HEK293 (cell line): Measurements from ENCODE around the gene CRYBG1.

ENCODE experiments used
- HOXA7 ChIP-seq: sonication (generic); formaldehyde crosslinking; IDR thresholded peaks from 2 replicates; pipeline ENCODE4 v1.8.1; 2022; ENCODE audit warnings: missing genetic modification reagents, borderline replicate concordance
- KLF1 ChIP-seq: fragments of 450-650 bp; formaldehyde crosslinking; IDR thresholded peaks from 2 replicates; pipeline ENCODE4 v1.5.1; 2016; ENCODE audit warnings: missing biosample characterization, missing genetic modification characterization
- KLF8 ChIP-seq: fragments of 450-650 bp; formaldehyde crosslinking; IDR thresholded peaks from 2 replicates; pipeline ENCODE4 v1.5.1; 2016; ENCODE audit warnings: missing biosample characterization, missing genetic modification characterization
- MZF1 ChIP-seq: fragments of 450-650 bp; formaldehyde crosslinking; IDR thresholded peaks from 2 replicates; pipeline ENCODE4 v1.5.1; 2017; ENCODE audit warnings: missing biosample characterization, missing genetic modification characterization, borderline replicate concordance
- ZEB2 ChIP-seq: fragments of 450-650 bp; formaldehyde crosslinking; IDR thresholded peaks from 2 replicates; pipeline ENCODE4 v1.5.1; 2016; ENCODE audit warnings: missing biosample characterization, missing genetic modification characterization
- ZNF174 ChIP-seq: fragments of 450-650 bp; formaldehyde crosslinking; IDR thresholded peaks from 2 replicates; pipeline ENCODE4 v1.5.0; 2017; ENCODE audit warnings: missing biosample characterization, mild to moderate bottlenecking, missing genetic modification characterization
- ZNF19 ChIP-seq: fragments of 450-650 bp; formaldehyde crosslinking; IDR thresholded peaks from 2 replicates; pipeline ENCODE4; 2016; ENCODE audit warnings: missing biosample characterization, missing genetic modification characterization, low read depth
- ZNF324 ChIP-seq: fragments of 450-650 bp; formaldehyde crosslinking; IDR thresholded peaks from 2 replicates; pipeline ENCODE4 v1.5.1; 2016; ENCODE audit warnings: missing biosample characterization, missing genetic modification characterization
- ZNF350 ChIP-seq: fragments of 450-650 bp; formaldehyde crosslinking; IDR thresholded peaks from 2 replicates; pipeline ENCODE4 v1.5.0; 2017; ENCODE audit warnings: missing biosample characterization, mild to moderate bottlenecking, missing genetic modification characterization
- ZNF558 ChIP-seq: fragments of 450-650 bp; formaldehyde crosslinking; IDR thresholded peaks from 2 replicates; pipeline ENCODE4 v1.5.1; 2016; ENCODE audit warnings: missing biosample characterization, missing genetic modification characterization
- TF ChIP-seq, protein P1 (sequence below): fragments of 450-650 bp; formaldehyde crosslinking; IDR thresholded peaks from 2 replicates; pipeline ENCODE4 v1.5.1; 2016; ENCODE audit warnings: missing biosample characterization, missing genetic modification characterization
- TF ChIP-seq, protein P2 (sequence below): fragments of 450-650 bp; formaldehyde crosslinking; IDR thresholded peaks from 2 replicates; pipeline ENCODE4 v1.5.1; 2016; ENCODE audit warnings: missing biosample characterization, missing genetic modification characterization

DNA sequence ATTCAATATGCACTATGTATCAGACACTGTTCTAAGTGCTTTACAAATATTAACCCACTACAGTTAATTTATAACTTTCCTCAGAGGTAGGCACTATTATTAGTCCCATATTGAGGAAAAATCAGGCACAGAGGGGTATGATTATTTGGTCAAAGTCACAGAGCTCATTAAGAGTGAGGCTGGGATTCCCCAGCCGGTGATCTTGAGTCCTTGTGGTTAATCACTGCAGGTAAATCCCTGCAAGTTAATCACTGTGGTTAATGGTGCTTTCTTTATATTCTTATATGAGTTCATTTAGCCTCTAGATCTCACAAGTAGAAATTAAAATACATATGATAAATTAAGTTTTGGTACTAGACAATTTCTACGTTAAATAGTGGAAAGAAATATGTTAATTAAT, 9.2 kb downstream of the CRYBG1 start:
- TF ChIP-seq HOXA7 (no peak), ZNF324 (tag by site-specific recombination) (no peak), ZNF174 (tag by site-specific recombination) (no peak), ZNF558 (tag by site-specific recombination) (no peak), ZNF350 (tag by site-specific recombination) (no peak), KLF1 (tag by site-specific recombination) (no peak), ZEB2 (tag by site-specific recombination) (no peak), KLF8 (no peak), ZNF19 (tag by site-specific recombination) (no peak), MZF1 (tag by site-specific recombination) (no peak)
- TF ChIP-seq, protein P1, sequence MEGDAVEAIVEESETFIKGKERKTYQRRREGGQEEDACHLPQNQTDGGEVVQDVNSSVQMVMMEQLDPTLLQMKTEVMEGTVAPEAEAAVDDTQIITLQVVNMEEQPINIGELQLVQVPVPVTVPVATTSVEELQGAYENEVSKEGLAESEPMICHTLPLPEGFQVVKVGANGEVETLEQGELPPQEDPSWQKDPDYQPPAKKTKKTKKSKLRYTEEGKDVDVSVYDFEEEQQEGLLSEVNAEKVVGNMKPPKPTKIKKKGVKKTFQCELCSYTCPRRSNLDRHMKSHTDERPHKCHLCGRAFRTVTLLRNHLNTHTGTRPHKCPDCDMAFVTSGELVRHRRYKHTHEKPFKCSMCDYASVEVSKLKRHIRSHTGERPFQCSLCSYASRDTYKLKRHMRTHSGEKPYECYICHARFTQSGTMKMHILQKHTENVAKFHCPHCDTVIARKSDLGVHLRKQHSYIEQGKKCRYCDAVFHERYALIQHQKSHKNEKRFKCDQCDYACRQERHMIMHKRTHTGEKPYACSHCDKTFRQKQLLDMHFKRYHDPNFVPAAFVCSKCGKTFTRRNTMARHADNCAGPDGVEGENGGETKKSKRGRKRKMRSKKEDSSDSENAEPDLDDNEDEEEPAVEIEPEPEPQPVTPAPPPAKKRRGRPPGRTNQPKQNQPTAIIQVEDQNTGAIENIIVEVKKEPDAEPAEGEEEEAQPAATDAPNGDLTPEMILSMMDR (tag by site-specific recombination): no peak
- TF ChIP-seq, protein P2, sequence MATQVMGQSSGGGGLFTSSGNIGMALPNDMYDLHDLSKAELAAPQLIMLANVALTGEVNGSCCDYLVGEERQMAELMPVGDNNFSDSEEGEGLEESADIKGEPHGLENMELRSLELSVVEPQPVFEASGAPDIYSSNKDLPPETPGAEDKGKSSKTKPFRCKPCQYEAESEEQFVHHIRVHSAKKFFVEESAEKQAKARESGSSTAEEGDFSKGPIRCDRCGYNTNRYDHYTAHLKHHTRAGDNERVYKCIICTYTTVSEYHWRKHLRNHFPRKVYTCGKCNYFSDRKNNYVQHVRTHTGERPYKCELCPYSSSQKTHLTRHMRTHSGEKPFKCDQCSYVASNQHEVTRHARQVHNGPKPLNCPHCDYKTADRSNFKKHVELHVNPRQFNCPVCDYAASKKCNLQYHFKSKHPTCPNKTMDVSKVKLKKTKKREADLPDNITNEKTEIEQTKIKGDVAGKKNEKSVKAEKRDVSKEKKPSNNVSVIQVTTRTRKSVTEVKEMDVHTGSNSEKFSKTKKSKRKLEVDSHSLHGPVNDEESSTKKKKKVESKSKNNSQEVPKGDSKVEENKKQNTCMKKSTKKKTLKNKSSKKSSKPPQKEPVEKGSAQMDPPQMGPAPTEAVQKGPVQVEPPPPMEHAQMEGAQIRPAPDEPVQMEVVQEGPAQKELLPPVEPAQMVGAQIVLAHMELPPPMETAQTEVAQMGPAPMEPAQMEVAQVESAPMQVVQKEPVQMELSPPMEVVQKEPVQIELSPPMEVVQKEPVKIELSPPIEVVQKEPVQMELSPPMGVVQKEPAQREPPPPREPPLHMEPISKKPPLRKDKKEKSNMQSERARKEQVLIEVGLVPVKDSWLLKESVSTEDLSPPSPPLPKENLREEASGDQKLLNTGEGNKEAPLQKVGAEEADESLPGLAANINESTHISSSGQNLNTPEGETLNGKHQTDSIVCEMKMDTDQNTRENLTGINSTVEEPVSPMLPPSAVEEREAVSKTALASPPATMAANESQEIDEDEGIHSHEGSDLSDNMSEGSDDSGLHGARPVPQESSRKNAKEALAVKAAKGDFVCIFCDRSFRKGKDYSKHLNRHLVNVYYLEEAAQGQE: no peak
